HepG2 (cell line): ENCODE results near the gene NUBP2. TPM values are rescaled to one million over a fixed set of nuclear protein-coding genes. Genes with fewer than 3 reads are reported as not detected.

Experiments used
- ATAC-seq: fragments of 200-7000 bp; cut with Tn5 transposase; 3 replicates; pipeline ENCODE4 v1.9.1; 2020; ENCODE audit warnings: mild to moderate bottlenecking, moderate library complexity
- BruUV-seq: library from RNA; stranded (reverse); fragments of 400-500 nt; replicated peaks from 2 replicates; lab custom pipeline; 2021; lab: Mats Ljungman, UMichigan
- CTCF ChIA-PET: fragments of 300-600 bp; formaldehyde crosslinking; extraction: SDS; loops from one replicate; lab custom pipeline; 2021; ENCODE audit warnings: low total read pairs, inconsistent platforms, low intra/inter-chr PET ratio; lab: Yijun Ruan, JAX
- POLR2A ChIA-PET: fragments of 350-600 bp; sonication (Branson Sonifier 250); formaldehyde crosslinking; loops from one replicate; lab custom pipeline; 2020; ENCODE audit warnings: antibody characterized with exemption, inconsistent platforms; lab: Yijun Ruan, JAX
- DNase-seq: peaks from one replicate; pipeline ENCODE4 v3.0.0-alpha.2; 2015; ENCODE audit warnings: low spot score
- FAIRE-seq: peaks from 3 replicates; lab custom pipeline; 2011; peaks lifted over from hg19 to GRCh38; lab: Jason Lieb, UNC
- H2AFZ ChIP-seq: one replicate; pipeline ENCODE4 v1.6.1; 2011; ENCODE audit warnings: low read length, inconsistent platforms
- H3K27ac ChIP-seq: fragments of 300-600 bp; 3 replicates; pipeline ENCODE4 v1.8.0; 2011; ENCODE audit warnings: mixed run types, mild to moderate bottlenecking, mixed read lengths, low read length, inconsistent platforms; ENCODE audit not compliant: insufficient read depth; ENCODE audit errors: extremely low read length
- H3K27me3 ChIP-seq, 2 experiments: fragments of 200-600 bp in 1 of 2; 2 replicates in 1 of 2; 3 replicates in 1 of 2; pipeline versions ENCODE4 v1.6.0 to v1.8.0; 2011; ENCODE audit warnings: low read length in 2 of 2, mild to moderate bottlenecking in 2 of 2, moderate library complexity in 2 of 2, inconsistent platforms in 1 of 2; ENCODE audit not compliant: insufficient read depth in 2 of 2, control insufficient read depth in 1 of 2
- H3K36me3 ChIP-seq, 2 experiments: fragments of 200-600 bp in 1 of 2; replicated peaks in 1 of 2; 2 replicates in 1 of 2; 3 replicates in 1 of 2; pipeline versions ENCODE4 v1.5.1 to v1.8.0; 2011; ENCODE audit warnings: low read length in 2 of 2, inconsistent platforms in 1 of 2; ENCODE audit not compliant: insufficient read depth in 2 of 2, control insufficient read depth in 1 of 2
- H3K4me1 ChIP-seq: 2 replicates; pipeline ENCODE4 v1.5.1; 2012; ENCODE audit warnings: low read length, inconsistent platforms; ENCODE audit not compliant: insufficient read depth
- H3K4me2 ChIP-seq: 2 replicates; pipeline ENCODE4 v1.6.0; 2011; ENCODE audit warnings: low read depth, low read length, inconsistent platforms
- H3K4me3 ChIP-seq, 3 experiments: fragments of 200-600 bp in 1 of 3; sonication (generic), shearing (Covaris generic) in 1 of 3; replicated peaks in 1 of 3; 2 replicates each; pipeline ENCODE4 v1.5.1; 2011 to 2016; ENCODE audit warnings: low read length in 3 of 3, inconsistent platforms in 2 of 3, low read depth in 2 of 3, mild to moderate bottlenecking in 2 of 3, control low read depth in 1 of 3, mixed read lengths in 1 of 3; ENCODE audit not compliant: insufficient read depth in 1 of 3
- H3K79me2 ChIP-seq: one replicate; pipeline ENCODE4 v1.6.1; 2011; ENCODE audit warnings: low read length, inconsistent platforms; ENCODE audit not compliant: insufficient read depth
- H3K9ac ChIP-seq: 2 replicates; pipeline ENCODE4 v1.6.0; 2011; ENCODE audit warnings: mild to moderate bottlenecking, low read depth, low read length, inconsistent platforms; ENCODE audit not compliant: insufficient read depth
- H3K9me3 ChIP-seq: 2 replicates; pipeline ENCODE4 v1.5.1; 2012; ENCODE audit warnings: mild to moderate bottlenecking, low read length
- H4K20me1 ChIP-seq: 2 replicates; pipeline ENCODE4 v1.6.0; 2011; ENCODE audit warnings: inconsistent platforms, mild to moderate bottlenecking, low read length, moderate library complexity; ENCODE audit not compliant: insufficient read depth
- AGO1 ChIP-seq: fragments of 200-400 bp; formaldehyde crosslinking; IDR thresholded peaks from 2 replicates; pipeline ENCODE4 v1.6.1; 2017; ENCODE audit warnings: mild to moderate bottlenecking, low read depth, low read length, moderate library complexity; ENCODE audit not compliant: poor library complexity, severe bottlenecking
- AGO2 ChIP-seq: fragments of 200-400 bp; formaldehyde crosslinking; optimal IDR thresholded peaks from 2 replicates; pipeline ENCODE3; 2017; ENCODE audit warnings: mild to moderate bottlenecking, low read depth, low read length, moderate library complexity
- FOXA1 ChIP-seq, 2 experiments: fragments of 450-650 bp in 1 of 2; sonication (generic) in 1 of 2; formaldehyde crosslinking in 1 of 2; IDR thresholded peaks; 2 replicates each; pipeline versions ENCODE4 v1.4.0 to v1.6.1; 2016 to 2020; ENCODE audit warnings: missing genetic modification reagents in 1 of 2
- FOXK2 ChIP-seq: fragments of 450-650 bp; IDR thresholded peaks from 2 replicates; pipeline ENCODE4 v1.6.1; 2016
- KDM5A ChIP-seq: fragments of 200-600 bp; sonication (generic); IDR thresholded peaks from 2 replicates; pipeline ENCODE4 v1.7.0; 2018; ENCODE audit warnings: antibody characterized with exemption, mild to moderate bottlenecking, low read length, borderline replicate concordance
- MIER3 ChIP-seq: IDR thresholded peaks from 2 replicates; pipeline ENCODE4 v1.6.1; 2016; ENCODE audit warnings: missing compliant biosample characterization, borderline replicate concordance
- MTF2 ChIP-seq: sonication (generic); formaldehyde crosslinking; IDR thresholded peaks from 2 replicates; pipeline ENCODE4 v1.5.0; 2020; ENCODE audit warnings: missing genetic modification reagents, borderline replicate concordance
- RBFOX2 ChIP-seq: fragments of 200-400 bp; formaldehyde crosslinking; IDR thresholded peaks from 2 replicates; pipeline ENCODE4 v1.6.1; 2017; ENCODE audit warnings: low read depth, mild to moderate bottlenecking, low read length
- SALL2 ChIP-seq: sonication (generic); formaldehyde crosslinking; IDR thresholded peaks from 2 replicates; pipeline ENCODE4 v1.8.1; 2023; ENCODE audit warnings: mild to moderate bottlenecking, missing genetic modification reagents, inconsistent platforms
- SMAD9 ChIP-seq: sonication (generic); formaldehyde crosslinking; IDR thresholded peaks from 2 replicates; pipeline ENCODE4 v1.5.1; 2020; ENCODE audit warnings: mild to moderate bottlenecking, missing genetic modification reagents
- ZFP37 ChIP-seq: sonication (generic); formaldehyde crosslinking; IDR thresholded peaks from 2 replicates; pipeline ENCODE4 v1.4.0; 2020; ENCODE audit warnings: missing genetic modification reagents, borderline replicate concordance
- ZMYM3 ChIP-seq: sonication (generic); formaldehyde crosslinking; IDR thresholded peaks from 2 replicates; pipeline ENCODE4 v1.5.1; 2020; ENCODE audit warnings: mild to moderate bottlenecking, missing genetic modification reagents
- ZNF33A ChIP-seq: sonication (generic); formaldehyde crosslinking; IDR thresholded peaks from 2 replicates; pipeline ENCODE4 v1.5.1; 2020; ENCODE audit warnings: missing genetic modification reagents, mild to moderate bottlenecking, moderate library complexity, borderline replicate concordance
- ZNF607 ChIP-seq: sonication (generic); formaldehyde crosslinking; IDR thresholded peaks from 2 replicates; pipeline ENCODE4 v1.5.1; 2020; ENCODE audit warnings: missing genetic modification reagents, mild to moderate bottlenecking, borderline replicate concordance
- ZNF720 ChIP-seq: sonication (generic); formaldehyde crosslinking; IDR thresholded peaks from 2 replicates; pipeline ENCODE4 v1.4.0; 2020; ENCODE audit warnings: missing genetic modification reagents
- ZNF737 ChIP-seq: sonication (generic); formaldehyde crosslinking; IDR thresholded peaks from 2 replicates; pipeline ENCODE4 v1.5.0; 2020; ENCODE audit warnings: missing genetic modification reagents, mild to moderate bottlenecking, borderline replicate concordance
- ZSCAN20 ChIP-seq: sonication (generic); formaldehyde crosslinking; IDR thresholded peaks from 2 replicates; pipeline ENCODE4 v1.4.0; 2020; ENCODE audit warnings: missing genetic modification reagents, mild to moderate bottlenecking, borderline replicate concordance
- ZSCAN21 ChIP-seq: sonication (generic); formaldehyde crosslinking; IDR thresholded peaks from 2 replicates; pipeline ENCODE4 v1.8.0; 2022; ENCODE audit warnings: mild to moderate bottlenecking, missing genetic modification reagents, moderate library complexity, borderline replicate concordance
- WGBS: methylation state at CpG from one replicate; pipeline ENCODE4 v1.1.6; 2017; ENCODE audit warnings: low lambda C conversion rate; 5-methylcytosine and 5-hydroxymethylcytosine counted together
- in situ Hi-C: cut with HindIII; loops from 2 replicates; pipeline ENCODE4 v1.10.0; 2017; ENCODE audit warnings: low pct_unique_long_range_greater_than_20kb; ENCODE audit not compliant: extremely low pct_ligation_motif_present
- intact Hi-C: fragments of 100-400 bp; cut with micrococcal nuclease; formaldehyde crosslinking; loops from one replicate; pipeline ENCODE4 v1.10.0; 2022; ENCODE audit not compliant: unreplicated experiment
- polyA plus RNA-seq, 8 experiments: library from polyadenylated mRNA; depleted of rRNA in 3 of 8; stranded (reverse) in 7 of 8; unstranded in 1 of 8; fragments of >200 nt; fragmentation: Illumina TruSeq in 4 of 8; extraction: Trizol in 4 of 8; gene quantifications; 2 replicates each; pipeline versions ENCODE4 v1.2.1 to v1.2.3, GENCODE V29; 2011 to 2016; ENCODE audit warnings: low read depth in 4 of 8, missing spikeins in 1 of 8, mixed read lengths in 1 of 8; ENCODE audit not compliant: insufficient read depth in 1 of 8
- total RNA-seq, 5 experiments: library from RNA; depleted of rRNA; stranded (reverse); fragments of >200 nt; fragmentation: Illumina TruSeq; extraction: Trizol; gene quantifications; 2 replicates each; pipeline ENCODE4 v1.2.3, GENCODE V29; 2016; ENCODE audit warnings: low read depth in 1 of 5
- TF ChIP-seq, protein P1 (sequence below): sonication (generic); formaldehyde crosslinking; IDR thresholded peaks from 2 replicates; pipeline ENCODE4 v1.8.0; 2022; ENCODE audit warnings: low read depth, missing genetic modification reagents
- TF ChIP-seq, protein P2 (sequence below): sonication (generic); formaldehyde crosslinking; IDR thresholded peaks from 2 replicates; pipeline ENCODE4 v1.5.0; 2020; ENCODE audit warnings: mild to moderate bottlenecking, missing genetic modification reagents

The NUBP2 gene
- total and polyA plus RNA-seq, 2 of the 13 experiments (the other 11 are each of a cell fraction or from before 2014, with no cell fraction given): 25.7 to 61.5 TPM

DNA sequence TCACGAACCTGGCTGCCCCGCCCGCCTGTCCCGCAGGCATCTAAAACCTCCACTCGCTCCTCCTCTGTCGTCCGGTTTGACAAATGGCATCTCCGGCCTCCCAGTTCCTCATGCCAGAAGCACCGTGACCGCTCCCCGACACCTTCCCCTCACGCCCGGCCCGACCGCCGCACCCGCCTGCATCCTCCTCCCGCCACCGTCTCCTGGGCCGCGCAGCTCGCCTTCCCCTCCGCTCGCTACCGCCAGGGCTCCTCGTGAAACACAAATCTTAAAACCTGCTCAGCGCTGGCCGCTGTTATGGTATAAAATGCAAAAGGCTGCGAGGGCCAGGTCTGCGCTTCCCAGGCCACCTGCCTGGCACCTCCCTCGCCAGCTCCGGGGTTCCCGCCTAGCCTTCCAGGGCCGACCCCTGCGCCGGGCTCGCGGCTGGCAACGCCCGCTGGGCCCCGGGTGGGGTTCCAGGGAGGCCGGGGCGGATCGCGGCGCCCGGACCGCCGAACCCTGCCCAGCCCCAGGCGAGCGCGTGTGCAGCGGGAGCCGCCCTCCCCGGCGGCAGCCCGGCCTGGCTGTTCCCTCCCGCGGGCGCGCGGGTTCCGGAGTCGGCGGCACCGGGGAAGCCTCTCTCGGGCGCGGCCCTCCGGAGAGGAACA lies 877 bp upstream of the NUBP2 start:
- BruUV-seq: no TSS peak
- WGBS: 1% methylated on average over 11 of the region's 70 CpGs
- FAIRE-seq: no peak
- intact Hi-C loops: loop anchor here (2.0 to 5.0 kb wide), 2 partner anchors 31 to 45 kb away; partner anchors contain the start of genes FAHD1 and HAGH
- H3K9me3 ChIP-seq: no peaks in the 10 kb centered on the region
- H4K20me1 ChIP-seq: peaks cover 4% of the 10 kb centered on the region; the same call in 1 of the 2 replicates
- peak overlapping the region; percentile 63 for H3K27ac ChIP-seq
- no peak for DNase-seq
- H3K36me3 ChIP-seq: peaks cover 3 to 12% of the 10 kb centered on the region in 2 experiments; a peak in 4 of 5 replicates
- H3K4me1 ChIP-seq: peaks cover 22% of the 10 kb centered on the region
- in situ Hi-C loops: loop anchor here (5.0 kb wide), 1 partner anchor 40 kb away; no protein-coding TSS in a partner anchor
- ATAC-seq: no peak; the same call in 2 of the 3 replicates
- POLR2A ChIA-PET: interaction anchor here (0.6 to 4.4 kb wide), 15 partner anchors 8 to 341 kb away, joined by 3 to 57 read pairs (median 11); partner anchors contain the start of genes EME2, FAHD1, HAGH and IGFALS
- no peak overlapping the region for H2AFZ ChIP-seq
- CTCF ChIA-PET: interaction anchor here (1.9 kb wide), 1 partner anchor 31 kb away, joined by 8 read pairs; no protein-coding TSS in a partner anchor
- H3K79me2 ChIP-seq: peaks cover 23% of the 10 kb centered on the region
- H3K4me2 ChIP-seq: peak overlapping the region; percentile 83
- H3K27me3 ChIP-seq: peaks cover 0 to 2% of the 10 kb centered on the region in 2 experiments; a peak in 1 of 5 replicates
- H3K9ac ChIP-seq: peak overlapping the region; percentile 78
- peak overlapping the region; percentile 80 to 96 (median 89) for H3K4me3 ChIP-seq
- TF ChIP-seq SMAD9 (CRISPR knock-in tag) (no peak), ZFP37 (CRISPR knock-in tag) (no peak), MTF2 (CRISPR knock-in tag) (no peak), ZMYM3 (no peak), ZNF607 (CRISPR knock-in tag) (no peak), KDM5A (peak; percentile 49; the same call in 1 of the 2 replicates), ZSCAN20 (CRISPR knock-in tag) (peak; percentile 68; the same call in 1 of the 2 replicates), FOXA1 (IDR thresholded peaks at IDR 0.05) (no peak), FOXA1 (CRISPR knock-in tag; IDR thresholded peaks at IDR 0.05) (no peak), AGO2 (peak; percentile 91), SALL2 (CRISPR knock-in tag) (no peak), RBFOX2 (0 out of 2 replicates have a peak, but pooled peaks have one; percentile 3), MIER3 (CRISPR knock-in tag) (no peak), ZNF33A (no peak), ZNF720 (no peak), FOXK2 (no peak), AGO1 (peak; percentile 73), ZNF737 (0 out of 2 replicates have a peak, but pooled peaks have one; percentile 27), ZSCAN21 (CRISPR knock-in tag) (0 out of 2 replicates have a peak, but pooled peaks have one; percentile 48)
- TF ChIP-seq, protein P1, sequence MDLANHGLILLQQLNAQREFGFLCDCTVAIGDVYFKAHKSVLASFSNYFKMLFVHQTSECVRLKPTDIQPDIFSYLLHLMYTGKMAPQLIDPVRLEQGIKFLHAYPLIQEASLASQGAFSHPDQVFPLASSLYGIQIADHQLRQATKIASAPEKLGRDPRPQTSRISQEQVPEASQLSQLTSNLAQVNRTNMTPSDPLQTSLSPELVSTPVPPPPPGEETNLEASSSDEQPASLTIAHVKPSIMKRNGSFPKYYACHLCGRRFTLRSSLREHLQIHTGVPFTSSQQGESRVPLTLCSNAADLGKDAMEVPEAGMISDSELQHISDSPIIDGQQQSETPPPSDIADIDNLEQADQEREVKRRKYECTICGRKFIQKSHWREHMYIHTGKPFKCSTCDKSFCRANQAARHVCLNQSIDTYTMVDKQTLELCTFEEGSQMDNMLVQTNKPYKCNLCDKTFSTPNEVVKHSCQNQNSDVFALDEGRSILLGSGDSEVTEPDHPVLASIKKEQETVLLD (CRISPR knock-in tag): no peak
- TF ChIP-seq, protein P2, sequence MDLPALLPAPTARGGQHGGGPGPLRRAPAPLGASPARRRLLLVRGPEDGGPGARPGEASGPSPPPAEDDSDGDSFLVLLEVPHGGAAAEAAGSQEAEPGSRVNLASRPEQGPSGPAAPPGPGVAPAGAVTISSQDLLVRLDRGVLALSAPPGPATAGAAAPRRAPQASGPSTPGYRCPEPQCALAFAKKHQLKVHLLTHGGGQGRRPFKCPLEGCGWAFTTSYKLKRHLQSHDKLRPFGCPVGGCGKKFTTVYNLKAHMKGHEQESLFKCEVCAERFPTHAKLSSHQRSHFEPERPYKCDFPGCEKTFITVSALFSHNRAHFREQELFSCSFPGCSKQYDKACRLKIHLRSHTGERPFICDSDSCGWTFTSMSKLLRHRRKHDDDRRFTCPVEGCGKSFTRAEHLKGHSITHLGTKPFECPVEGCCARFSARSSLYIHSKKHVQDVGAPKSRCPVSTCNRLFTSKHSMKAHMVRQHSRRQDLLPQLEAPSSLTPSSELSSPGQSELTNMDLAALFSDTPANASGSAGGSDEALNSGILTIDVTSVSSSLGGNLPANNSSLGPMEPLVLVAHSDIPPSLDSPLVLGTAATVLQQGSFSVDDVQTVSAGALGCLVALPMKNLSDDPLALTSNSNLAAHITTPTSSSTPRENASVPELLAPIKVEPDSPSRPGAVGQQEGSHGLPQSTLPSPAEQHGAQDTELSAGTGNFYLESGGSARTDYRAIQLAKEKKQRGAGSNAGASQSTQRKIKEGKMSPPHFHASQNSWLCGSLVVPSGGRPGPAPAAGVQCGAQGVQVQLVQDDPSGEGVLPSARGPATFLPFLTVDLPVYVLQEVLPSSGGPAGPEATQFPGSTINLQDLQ (CRISPR knock-in tag): 0 out of 2 replicates have a peak, but pooled peaks have one; percentile 27
